ENCODE results near the gene TUNAR.
"Not testable (repeated sequence)": the region's sequence is repeated elsewhere in the genome, so short reads cannot be mapped to it uniquely, and the experiment has no call there.

Gene TUNAR

GRCh38 chr14:95920769-95921438, 44.3 kb downstream of the TUNAR start:
- DNase-seq, result no peak

- no peak for DNase-seq
These were observed 45.4 kb downstream of the TUNAR start for GRCh38 chr14:95922080-95922479.

- DNase-seq, result no peak
These were observed 52.1 kb downstream of the TUNAR start for GRCh38 chr14:95928751-95929150.

GRCh38 chr14:95931384-95931783, 54.8 kb downstream of the TUNAR start:
- no peak for DNase-seq

- no peak for DNase-seq
These were observed 58.7 kb downstream of the TUNAR start for GRCh38 chr14:95935228-95935822.

- no peak for DNase-seq
These were observed 59.4 kb downstream of the TUNAR start for GRCh38 chr14:95936041-95936440.

- no peak for DNase-seq
These were observed 62.7 kb downstream of the TUNAR start for GRCh38 chr14:95939335-95939734.

GRCh38 chr14:95941897-95942296, 65.3 kb downstream of the TUNAR start:
- no peak for DNase-seq

GRCh38 chr14:95943699-95944098, 67.1 kb downstream of the TUNAR start:
- no peak for DNase-seq

- DNase-seq, result no peak
These were observed 67.8 kb downstream of the TUNAR start for GRCh38 chr14:95944462-95944861.

- no peak for DNase-seq
These were observed 70.2 kb downstream of the TUNAR start for GRCh38 chr14:95946867-95947266.

- no peak for DNase-seq
These were observed 71.9 kb downstream of the TUNAR start for GRCh38 chr14:95948558-95948981.

- DNase-seq, result no peak
These were observed 74.7 kb downstream of the TUNAR start for GRCh38 chr14:95951359-95951758.

- DNase-seq, result no peak
These were observed 76.6 kb downstream of the TUNAR start for GRCh38 chr14:95953111-95953724.

- no peak for DNase-seq
These were observed 80.2 kb downstream of the TUNAR start for GRCh38 chr14:95956601-95957460.

- DNase-seq, result no peak
These were observed 81.5 kb downstream of the TUNAR start for GRCh38 chr14:95958105-95958504.

GRCh38 chr14:95959317-95959716, 82.7 kb downstream of the TUNAR start:
- no peak for DNase-seq

- no peak for DNase-seq
These were observed 84.8 kb downstream of the TUNAR start for GRCh38 chr14:95961481-95961880.

GRCh38 chr14:95964901-95965300, 88.3 kb downstream of the TUNAR start:
- DNase-seq, result no peak

- not testable (repeated sequence) for DNase-seq
These were observed 91.4 kb downstream of the TUNAR start for GRCh38 chr14:95968048-95968447.
